Ishikawa (cell line): Measurements from ENCODE around the gene PLP1.

Experiments used
- EP300 ChIP-seq: IDR thresholded peaks from 2 replicates; pipeline ENCODE4 v1.6.1; 2012; ENCODE audit warnings: borderline replicate concordance
- NFIC ChIP-seq: IDR thresholded peaks from 2 replicates; pipeline ENCODE4 v1.6.1; 2012
- RAD21 ChIP-seq: IDR thresholded peaks from 2 replicates; pipeline ENCODE4 v1.6.1; 2012; ENCODE audit warnings: low read depth
- TCF12 ChIP-seq: IDR thresholded peaks from 2 replicates; pipeline ENCODE4 v1.6.1; 2012; ENCODE audit warnings: low read depth

- TF ChIP-seq TCF12 (no peak), RAD21 (no peak), NFIC (no peak), EP300 (no peak)
Observed at GRCh38 chrX:103734125-103734760, 42.4 kb upstream of the PLP1 start.
